Small intestine (tissue), 7 donors: ENCODE data around the gene IGSF9. TPM values are rescaled to one million over a fixed set of nuclear protein-coding genes. Genes with fewer than 3 reads are reported as not detected.

Experiments
- DNase-seq, 2 donors: peaks; one replicate each; pipeline versions ENCODE4 v3.0.0 to v3.0.0-alpha.2; 2013
- FAIRE-seq: peaks from 2 replicates; lab custom pipeline; 2012; peaks lifted over from hg19 to GRCh38; lab: Jason Lieb, UNC
- H3K27ac ChIP-seq, 3 donors: one replicate each; pipeline ENCODE4 v1.5.1; 2013; ENCODE audit warnings: low read length in 2 of 3, mild to moderate bottlenecking in 2 of 3, control low read depth in 1 of 3, inconsistent platforms in 1 of 3, low read depth in 1 of 3, moderate library complexity in 1 of 3
- H3K27me3 ChIP-seq, 3 donors: one replicate each; pipeline ENCODE4 v1.6.1; 2013; ENCODE audit warnings: low read length in 3 of 3, inconsistent platforms in 1 of 3; ENCODE audit not compliant: control insufficient read depth in 3 of 3, insufficient read depth in 3 of 3
- H3K36me3 ChIP-seq, 3 donors: one replicate each; pipeline ENCODE4 v1.6.1; 2013; ENCODE audit warnings: low read length in 3 of 3, inconsistent platforms in 1 of 3, low read depth in 1 of 3, mild to moderate bottlenecking in 1 of 3, moderate library complexity in 1 of 3; ENCODE audit not compliant: control insufficient read depth in 3 of 3, insufficient read depth in 2 of 3
- H3K4me1 ChIP-seq, 3 donors: one replicate each; pipeline ENCODE4 v1.6.1; 2013; ENCODE audit warnings: low read length in 2 of 3, inconsistent platforms in 1 of 3, low read depth in 1 of 3, mild to moderate bottlenecking in 1 of 3, moderate library complexity in 1 of 3; ENCODE audit not compliant: control insufficient read depth in 3 of 3, insufficient read depth in 2 of 3
- H3K4me3 ChIP-seq, 3 donors: one replicate each; pipeline ENCODE4 v1.5.1; 2013; ENCODE audit warnings: low read length in 3 of 3, control low read depth in 1 of 3, inconsistent platforms in 1 of 3, low read depth in 1 of 3, mild to moderate bottlenecking in 1 of 3, moderate library complexity in 1 of 3
- H3K9me3 ChIP-seq, 2 donors: one replicate each; pipeline ENCODE4 v1.6.1; 2013; ENCODE audit warnings: low read depth in 1 of 2, low read length in 1 of 2; ENCODE audit not compliant: control insufficient read depth in 2 of 2, insufficient read depth in 1 of 2
- WGBS, 3 donors: extraction: QIAGEN DNeasy Blood & Tissue Kit; methylation state at CpG; one replicate each; pipeline ENCODE4 v1.1.7; 2013; 5-methylcytosine and 5-hydroxymethylcytosine counted together
- polyA plus RNA-seq, 4 donors: library from polyadenylated mRNA; stranded (reverse) in 3 of 4; unstranded in 1 of 4; fragments of 200-250 nt in 3 of 4; fragments of 120-200 nt in 1 of 4; gene quantifications; one replicate each; pipeline versions ENCODE4 v1.2.1 to v1.2.3, GENCODE V29; 2013
- donor health status: healthy with polysubstance abuse.
- donor health status: control.
- donor health status: control.
- donor health status: Bipolar disorder and iron deficiency.
- donor health status: healthy.

The IGSF9 gene
- polyA plus RNA-seq, 4 donors: 3.1 to 84.2 (median 26.4) TPM

GRCh38 chr1:159968901-159969300 is 23.5 kb upstream of the IGSF9 start:
- FAIRE-seq (no peak), DNase-seq (no peak)
- WGBS, 3 donors: 89 to 100% (median 94%) methylated on average over 3 of the region's 3 CpGs
- Histone ChIP-seq H3K27me3 (no peaks in the 10 kb centered on the region), H3K4me3 (no peak overlapping the region), H3K4me1 (peaks cover 3 to 51% (median 17%) of the 10 kb centered on the region in 3 donors), H3K36me3 (peaks cover 0 to 12% (median 4%) of the 10 kb centered on the region in 3 donors), H3K9me3 (no peaks in the 10 kb centered on the region), H3K27ac (peak overlapping the region in 2 of 3 donors; percentile 1 to 70)

GRCh38 chr1:159965263-159965662 is 19.9 kb upstream of the IGSF9 start:
- Histone ChIP-seq H3K36me3 (no peaks in the 10 kb centered on the region), H3K4me3 (peak overlapping the region in 1 of 3 donors; percentile 43), H3K4me1 (peaks cover 3 to 37% (median 4%) of the 10 kb centered on the region in 3 donors), H3K9me3 (no peaks in the 10 kb centered on the region), H3K27me3 (no peaks in the 10 kb centered on the region), H3K27ac (no peak overlapping the region)
- FAIRE-seq (no peak), DNase-seq (no peak)
- 85 to 93% (median 88%) methylated on average over 2 of the region's 2 CpGs for WGBS, 3 donors

- peak overlapping the region in 1 of 3 donors; percentile 43 for H3K4me3 ChIP-seq
- H3K4me1 ChIP-seq: peaks cover 0 to 32% (median 3%) of the 10 kb centered on the region in 3 donors
- FAIRE-seq: no peak
- H3K36me3 ChIP-seq: no peaks in the 10 kb centered on the region
- no peaks in the 10 kb centered on the region for H3K27me3 ChIP-seq
- peak overlapping the region in 1 of 3 donors; percentile 56 for H3K27ac ChIP-seq
- 14 to 66% (median 34%) methylated on average over 3 of the region's 3 CpGs for WGBS, 3 donors
- H3K9me3 ChIP-seq: no peaks in the 10 kb centered on the region
- DNase-seq: no peak
Observed at GRCh38 chr1:159964144-159964543, 18.7 kb upstream of the IGSF9 start.

- Histone ChIP-seq H3K4me1 (peaks cover 0 to 38% (median 2%) of the 10 kb centered on the region in 3 donors), H3K27ac (peak overlapping the region; percentile 6 to 75 (median 59)), H3K36me3 (no peaks in the 10 kb centered on the region), H3K4me3 (peak overlapping the region in 2 of 3 donors; percentile 9 to 43), H3K27me3 (no peaks in the 10 kb centered on the region), H3K9me3 (no peaks in the 10 kb centered on the region)
- DNase-seq: no peak
- no peak for FAIRE-seq
- 59 to 86% (median 74%) methylated on average over 11 of the region's 11 CpGs for WGBS, 3 donors
Observed at GRCh38 chr1:159962176-159962575, 16.8 kb upstream of the IGSF9 start.

- Histone ChIP-seq H3K4me3 (peak overlapping the region in 2 of 3 donors; percentile 22 to 43), H3K27ac (peak overlapping the region; percentile 21 to 75 (median 59)), H3K9me3 (no peaks in the 10 kb centered on the region), H3K36me3 (no peaks in the 10 kb centered on the region), H3K4me1 (peaks cover 0 to 38% (median 2%) of the 10 kb centered on the region in 3 donors), H3K27me3 (no peaks in the 10 kb centered on the region)
- DNase-seq (peak; percentile 65 to 87), FAIRE-seq (no peak)
- WGBS, 3 donors: 21 to 54% (median 38%) methylated on average over 15 of the region's 15 CpGs
Observed at GRCh38 chr1:159961636-159962035, 16.2 kb upstream of the IGSF9 start.

- FAIRE-seq: peak; percentile 33
- DNase-seq: peak; percentile 78 to 97
- peaks cover 0 to 38% (median 2%) of the 10 kb centered on the region in 3 donors for H3K4me1 ChIP-seq
- no peaks in the 10 kb centered on the region for H3K9me3 ChIP-seq
- H3K4me3 ChIP-seq: peak overlapping the region in 2 of 3 donors; percentile 22 to 43
- no peaks in the 10 kb centered on the region for H3K27me3 ChIP-seq
- no peaks in the 10 kb centered on the region for H3K36me3 ChIP-seq
- 11 to 38% (median 28%) methylated on average over 5 of the region's 5 CpGs for WGBS, 3 donors
- H3K27ac ChIP-seq: peak overlapping the region; percentile 37 to 75 (median 59)
Observed at GRCh38 chr1:159960721-159961381, 15.4 kb upstream of the IGSF9 start.

- no peak for DNase-seq
- no peak for FAIRE-seq
- Histone ChIP-seq H3K27ac (peak overlapping the region in 1 of 3 donors; percentile 40), H3K9me3 (no peaks in the 10 kb centered on the region), H3K36me3 (no peaks in the 10 kb centered on the region), H3K4me3 (no peak overlapping the region), H3K27me3 (no peaks in the 10 kb centered on the region), H3K4me1 (peaks cover 0 to 35% (median 2%) of the 10 kb centered on the region in 3 donors)
- 64 to 81% (median 70%) methylated on average over 4 of the region's 4 CpGs for WGBS, 3 donors
Observed at GRCh38 chr1:159959451-159959850, 14.0 kb upstream of the IGSF9 start.

- no peak for DNase-seq
- Histone ChIP-seq H3K4me3 (no peak overlapping the region), H3K9me3 (no peaks in the 10 kb centered on the region), H3K4me1 (peaks cover 0 to 35% (median 2%) of the 10 kb centered on the region in 3 donors), H3K27me3 (no peaks in the 10 kb centered on the region), H3K27ac (peak overlapping the region in 1 of 3 donors; percentile 55), H3K36me3 (no peaks in the 10 kb centered on the region)
- no peak for FAIRE-seq
- WGBS, 3 donors: 57 to 71% (median 59%) methylated on average over 3 of the region's 3 CpGs
Observed at GRCh38 chr1:159958719-159959380, 13.4 kb upstream of the IGSF9 start.
